Stimulated activated memory B cell treated with anti-CD40 and anti-IgM and Interleukin-4, amounts not matched to agents 10 μg/mL and 1 μg/mL and 100 μg/mL, for 72 hours (primary cell): ENCODE data around the gene TNS4.
A peak's percentile ranks its signal among the peaks of the same experiment; 100 is the strongest.

Source experiments
- ATAC-seq: fragments of 150-1000 bp; cut with Tn5 transposase; 2 replicates; pipeline ENCODE4 v1.10.0; 2021
- H3K27ac Mint-ChIP-seq: one replicate; pipeline ENCODE4 v1.8.0; 2022; ENCODE audit warnings: mild to moderate bottlenecking, mixed read lengths
- H3K27me3 Mint-ChIP-seq: one replicate; pipeline ENCODE4 v1.8.0; 2022; ENCODE audit warnings: mixed read lengths
- H3K36me3 Mint-ChIP-seq: one replicate; pipeline ENCODE4 v1.8.0; 2022; ENCODE audit warnings: mixed read lengths
- H3K4me1 Mint-ChIP-seq: one replicate; pipeline ENCODE4 v1.8.0; 2022; ENCODE audit warnings: mixed read lengths
- H3K4me3 Mint-ChIP-seq: one replicate; pipeline ENCODE4 v1.8.0; 2022; ENCODE audit warnings: mild to moderate bottlenecking, moderate library complexity, mixed read lengths
- H3K9me3 Mint-ChIP-seq: one replicate; pipeline ENCODE4 v1.8.0; 2022; ENCODE audit warnings: mixed read lengths

The TNS4 gene

GRCh38 chr17:40528692-40529417 is 27.4 kb upstream of the TNS4 start:
- H3K4me3 Mint-ChIP-seq, result no peak overlapping the region

GRCh38 chr17:40526668-40527067 is 25.2 kb upstream of the TNS4 start:
- peaks cover 20% of the 10 kb centered on the region for H3K36me3 Mint-ChIP-seq
- H3K27ac Mint-ChIP-seq, result no peak overlapping the region
- H3K9me3 Mint-ChIP-seq, result peaks cover 3% of the 10 kb centered on the region
- H3K4me1 Mint-ChIP-seq, result peaks cover 16% of the 10 kb centered on the region
- no peaks in the 10 kb centered on the region for H3K27me3 Mint-ChIP-seq
- no peak overlapping the region for H3K4me3 Mint-ChIP-seq
- ATAC-seq, result no peak

More at GRCh38 chr17:40528692-40529417, 27.4 kb upstream of the TNS4 start:
- ATAC-seq, result no peak
- no peak overlapping the region for H3K27ac Mint-ChIP-seq
- peaks cover 3% of the 10 kb centered on the region for H3K9me3 Mint-ChIP-seq
- H3K4me1 Mint-ChIP-seq, result peaks cover 37% of the 10 kb centered on the region
- H3K36me3 Mint-ChIP-seq, result peaks cover 15% of the 10 kb centered on the region
- H3K27me3 Mint-ChIP-seq, result no peaks in the 10 kb centered on the region

DNA sequence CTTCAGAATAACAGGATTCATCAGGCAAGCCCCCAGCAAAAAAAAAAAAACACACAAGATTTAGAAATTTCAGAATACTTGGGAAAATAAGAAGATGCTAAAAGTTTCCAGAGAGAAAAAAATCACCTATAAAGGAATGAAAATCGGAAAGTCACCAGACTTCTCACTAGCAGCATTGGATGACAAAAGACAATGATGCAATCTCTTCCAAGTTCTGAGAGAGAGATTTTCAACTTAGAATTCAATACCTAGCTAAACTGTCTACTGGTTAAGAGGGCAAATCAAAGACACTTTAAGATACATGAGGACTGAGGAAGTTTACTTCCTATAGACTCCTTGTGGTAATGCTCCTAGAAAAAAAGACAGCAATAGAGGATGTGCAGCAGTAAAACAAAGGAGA is 23.9 kb upstream of the TNS4 start:
- Mint-ChIP-seq H3K27ac (no peak overlapping the region), H3K36me3 (peaks cover 20% of the 10 kb centered on the region)
- no peak for ATAC-seq

DNA sequence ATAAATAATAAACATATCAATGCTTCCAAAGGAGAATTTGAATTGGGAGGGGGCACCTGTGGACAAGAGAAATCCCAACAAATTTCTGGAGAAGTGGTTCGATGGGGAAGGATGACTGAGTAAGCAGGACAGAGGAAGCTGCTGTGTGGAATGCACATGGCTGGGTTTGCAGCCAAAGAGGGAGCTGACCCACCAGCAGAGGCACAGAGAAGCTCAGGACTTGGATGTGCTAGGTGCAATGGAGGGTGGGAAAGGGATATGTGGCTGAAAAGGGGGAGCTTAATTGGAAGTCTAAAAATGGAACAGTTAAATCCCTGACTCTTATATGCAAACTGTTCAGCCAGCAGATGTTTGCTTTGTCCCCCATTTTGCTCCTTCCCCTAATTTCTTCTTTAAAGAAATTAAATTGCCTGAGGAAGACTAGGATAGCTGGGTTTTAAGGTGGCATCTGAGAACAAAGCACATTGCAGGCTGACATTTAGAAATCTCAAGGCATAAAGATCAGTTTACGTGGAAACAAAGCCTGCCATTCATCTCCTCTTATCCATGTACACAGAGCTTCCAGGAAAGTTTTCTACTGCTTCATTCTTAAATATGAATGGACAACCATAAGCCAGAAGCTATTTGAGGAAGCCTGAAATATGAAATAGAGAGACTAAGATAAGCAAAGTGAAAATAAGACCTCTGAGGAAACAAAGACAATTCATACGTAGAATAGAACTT is 23.0 kb upstream of the TNS4 start:
- H3K36me3 Mint-ChIP-seq, result peaks cover 20% of the 10 kb centered on the region

More for the DNA sequence above, 23.9 kb upstream of the TNS4 start:
- H3K4me3 Mint-ChIP-seq, result no peak overlapping the region
- peaks cover 2% of the 10 kb centered on the region for H3K4me1 Mint-ChIP-seq
- H3K9me3 Mint-ChIP-seq, result peaks cover 3% of the 10 kb centered on the region
- no peaks in the 10 kb centered on the region for H3K27me3 Mint-ChIP-seq

GRCh38 chr17:40522961-40523310 is 21.5 kb upstream of the TNS4 start:
- no peaks in the 10 kb centered on the region for H3K27me3 Mint-ChIP-seq
- no peak overlapping the region for H3K27ac Mint-ChIP-seq
- peaks cover 3% of the 10 kb centered on the region for H3K9me3 Mint-ChIP-seq
- H3K36me3 Mint-ChIP-seq, result peaks cover 20% of the 10 kb centered on the region
- ATAC-seq, result no peak
- peaks cover 14% of the 10 kb centered on the region for H3K4me1 Mint-ChIP-seq
- H3K4me3 Mint-ChIP-seq, result no peak overlapping the region

More for the DNA sequence above, 23.0 kb upstream of the TNS4 start:
- Mint-ChIP-seq H3K27me3 (no peaks in the 10 kb centered on the region), H3K4me1 (no peaks in the 10 kb centered on the region), H3K4me3 (no peak overlapping the region), H3K9me3 (peaks cover 3% of the 10 kb centered on the region), H3K27ac (no peak overlapping the region)
- no peak for ATAC-seq

DNA sequence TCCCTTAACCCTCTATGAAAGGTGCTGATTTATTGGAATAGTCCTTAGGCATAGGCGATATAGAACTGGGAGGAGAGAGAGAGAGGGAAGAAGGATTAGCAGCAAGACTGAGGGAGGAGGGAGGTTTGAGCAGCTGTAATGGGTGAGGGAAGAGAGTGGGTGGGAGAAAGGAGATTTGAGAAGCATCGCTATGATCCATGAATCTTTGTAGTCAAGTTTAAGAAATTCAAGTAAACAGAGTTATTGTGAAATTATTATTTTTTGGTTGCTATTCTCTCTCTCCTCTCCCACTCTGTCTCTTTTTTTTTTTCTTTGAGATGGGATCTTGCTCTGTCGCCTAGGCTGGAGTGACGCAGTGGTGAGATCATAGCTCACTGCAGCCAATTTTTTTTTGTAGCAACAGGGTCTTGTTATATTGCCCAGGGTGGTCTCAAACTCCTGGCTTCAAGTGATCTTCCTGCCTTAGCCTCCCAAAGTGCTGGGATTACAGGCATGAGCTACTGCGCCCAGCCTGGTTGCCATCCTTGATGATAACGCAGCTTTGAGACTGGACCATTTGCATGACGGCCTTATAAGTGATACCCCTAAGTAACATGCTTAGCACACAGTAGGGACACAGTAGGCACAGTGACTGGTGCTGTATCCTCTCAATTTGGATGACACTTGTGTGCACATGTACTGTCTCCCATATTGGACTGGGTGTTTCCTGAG is 21.0 kb upstream of the TNS4 start:
- H3K27ac Mint-ChIP-seq, result no peak overlapping the region
- peaks cover 20% of the 10 kb centered on the region for H3K36me3 Mint-ChIP-seq
- H3K4me3 Mint-ChIP-seq, result no peak overlapping the region
- H3K9me3 Mint-ChIP-seq, result peaks cover 3% of the 10 kb centered on the region
- no peaks in the 10 kb centered on the region for H3K27me3 Mint-ChIP-seq
- no peak for ATAC-seq
- H3K4me1 Mint-ChIP-seq, result peaks cover 18% of the 10 kb centered on the region

DNA sequence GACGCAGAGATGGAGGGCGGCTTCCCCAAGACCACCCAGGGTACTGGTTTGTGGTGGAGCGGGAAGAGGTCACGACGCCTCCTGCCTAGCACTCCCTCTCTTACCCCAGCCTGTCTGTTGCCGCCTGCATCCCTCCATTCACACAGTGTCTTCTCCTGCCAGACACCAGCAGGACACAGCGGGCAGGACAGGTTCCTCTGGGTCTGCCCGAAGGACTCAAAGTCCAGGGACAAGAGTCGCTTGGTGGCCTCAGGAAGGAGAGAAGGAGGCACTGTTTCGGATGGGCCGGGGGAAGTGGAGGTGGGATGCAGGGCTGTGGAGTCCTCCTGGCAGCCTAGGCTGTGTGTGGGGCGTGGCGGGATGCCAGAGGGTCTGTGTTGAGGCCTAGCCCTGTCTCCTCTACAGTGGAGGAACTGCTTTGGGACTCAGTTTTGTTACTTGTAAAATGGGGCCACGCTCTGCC is 19.6 kb upstream of the TNS4 start:
- Mint-ChIP-seq H3K27me3 (no peaks in the 10 kb centered on the region), H3K27ac (no peak overlapping the region), H3K9me3 (peaks cover 3% of the 10 kb centered on the region), H3K4me1 (peaks cover 32% of the 10 kb centered on the region), H3K36me3 (peaks cover 20% of the 10 kb centered on the region), H3K4me3 (no peak overlapping the region)
- ATAC-seq, result no peak

DNA sequence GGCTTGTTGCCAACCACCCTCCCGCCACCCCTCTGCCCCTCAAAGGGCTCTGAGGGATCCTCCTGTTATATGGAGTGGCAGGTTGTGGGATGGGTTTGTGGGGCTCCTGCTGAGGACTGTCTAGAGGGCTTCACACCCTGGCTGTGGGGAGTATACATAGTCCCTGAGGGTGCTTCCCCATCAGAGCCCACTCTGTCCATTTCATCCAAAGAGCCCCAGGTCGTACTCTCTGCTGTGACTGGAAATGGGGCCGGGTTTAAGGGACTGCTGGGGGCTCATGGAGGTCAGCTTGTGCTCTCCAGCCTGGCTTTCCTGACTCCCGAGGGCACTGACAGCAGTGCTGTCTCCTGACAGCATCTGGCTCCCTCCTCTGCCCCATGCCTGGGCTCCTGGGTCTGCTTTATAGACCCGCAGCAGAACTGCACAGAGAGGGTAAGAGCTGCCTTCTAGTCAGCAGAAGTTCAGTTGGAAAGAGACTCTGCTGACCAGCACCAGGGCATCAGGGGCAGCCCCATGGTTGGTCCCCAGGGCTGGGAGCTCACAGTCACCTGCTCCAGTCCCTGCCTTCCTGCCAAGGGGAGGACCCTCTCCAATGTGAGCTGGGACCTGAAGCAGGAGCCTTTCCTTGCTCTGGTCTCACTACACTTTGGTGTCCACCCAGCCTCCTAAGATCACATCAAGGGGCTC is 17.8 kb upstream of the TNS4 start:
- H3K27ac Mint-ChIP-seq, result no peak overlapping the region
- no peak overlapping the region for H3K4me3 Mint-ChIP-seq
- peaks cover 8% of the 10 kb centered on the region for H3K36me3 Mint-ChIP-seq
- no peak for ATAC-seq
- H3K9me3 Mint-ChIP-seq, result no peaks in the 10 kb centered on the region
- peaks cover 12% of the 10 kb centered on the region for H3K27me3 Mint-ChIP-seq
- H3K4me1 Mint-ChIP-seq, result peaks cover 50% of the 10 kb centered on the region

DNA sequence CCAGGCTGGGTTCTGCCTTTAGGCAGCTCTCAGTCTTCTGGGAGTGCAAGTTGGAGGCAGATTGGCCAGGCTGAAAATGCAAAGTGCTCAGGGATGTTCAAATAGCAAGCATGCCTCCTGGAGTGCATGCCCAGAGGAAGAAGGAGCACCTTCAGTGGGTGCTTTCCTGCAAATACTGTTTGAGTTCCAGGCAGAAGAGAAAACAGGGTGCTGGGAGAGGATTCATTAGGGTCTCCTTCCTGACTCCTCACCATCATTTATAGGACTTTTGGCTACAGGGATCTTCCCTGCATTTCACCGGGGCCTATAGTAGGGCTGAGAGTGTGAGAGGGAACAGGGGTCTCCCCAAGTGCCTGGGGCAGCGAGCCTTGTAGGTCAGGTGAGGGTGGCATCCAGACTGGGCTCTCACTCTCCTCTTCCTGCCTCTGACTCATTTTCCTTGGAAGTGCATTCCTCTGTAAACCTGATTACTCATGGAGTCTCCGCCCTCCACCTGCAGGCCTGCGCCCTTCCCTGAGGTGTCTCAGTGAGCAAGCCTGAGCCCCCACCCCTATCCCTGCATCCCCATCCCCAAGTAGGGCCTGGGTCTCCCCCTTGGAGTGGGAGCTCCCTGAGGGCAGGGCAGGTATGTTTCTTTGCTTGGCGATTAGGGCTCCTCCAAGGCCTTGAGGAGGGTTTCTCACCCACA is 17.1 kb upstream of the TNS4 start:
- peaks cover 5% of the 10 kb centered on the region for H3K36me3 Mint-ChIP-seq
- H3K27ac Mint-ChIP-seq, result no peak overlapping the region
- H3K9me3 Mint-ChIP-seq, result no peaks in the 10 kb centered on the region
- peaks cover 56% of the 10 kb centered on the region for H3K4me1 Mint-ChIP-seq
- no peak overlapping the region for H3K4me3 Mint-ChIP-seq
- no peak for ATAC-seq
- peaks cover 18% of the 10 kb centered on the region for H3K27me3 Mint-ChIP-seq

GRCh38 chr17:40517981-40518380 is 16.6 kb upstream of the TNS4 start:
- Mint-ChIP-seq H3K36me3 (no peaks in the 10 kb centered on the region), H3K27me3 (peaks cover 20% of the 10 kb centered on the region), H3K4me3 (no peak overlapping the region), H3K9me3 (no peaks in the 10 kb centered on the region), H3K4me1 (peaks cover 56% of the 10 kb centered on the region), H3K27ac (no peak overlapping the region)
- no peak for ATAC-seq

- Mint-ChIP-seq H3K9me3 (no peaks in the 10 kb centered on the region), H3K27me3 (peaks cover 20% of the 10 kb centered on the region), H3K27ac (no peak overlapping the region), H3K36me3 (no peaks in the 10 kb centered on the region), H3K4me1 (peaks cover 56% of the 10 kb centered on the region), H3K4me3 (no peak overlapping the region)
- no peak for ATAC-seq
These were observed 15.9 kb upstream of the TNS4 start for GRCh38 chr17:40517286-40517662.

DNA sequence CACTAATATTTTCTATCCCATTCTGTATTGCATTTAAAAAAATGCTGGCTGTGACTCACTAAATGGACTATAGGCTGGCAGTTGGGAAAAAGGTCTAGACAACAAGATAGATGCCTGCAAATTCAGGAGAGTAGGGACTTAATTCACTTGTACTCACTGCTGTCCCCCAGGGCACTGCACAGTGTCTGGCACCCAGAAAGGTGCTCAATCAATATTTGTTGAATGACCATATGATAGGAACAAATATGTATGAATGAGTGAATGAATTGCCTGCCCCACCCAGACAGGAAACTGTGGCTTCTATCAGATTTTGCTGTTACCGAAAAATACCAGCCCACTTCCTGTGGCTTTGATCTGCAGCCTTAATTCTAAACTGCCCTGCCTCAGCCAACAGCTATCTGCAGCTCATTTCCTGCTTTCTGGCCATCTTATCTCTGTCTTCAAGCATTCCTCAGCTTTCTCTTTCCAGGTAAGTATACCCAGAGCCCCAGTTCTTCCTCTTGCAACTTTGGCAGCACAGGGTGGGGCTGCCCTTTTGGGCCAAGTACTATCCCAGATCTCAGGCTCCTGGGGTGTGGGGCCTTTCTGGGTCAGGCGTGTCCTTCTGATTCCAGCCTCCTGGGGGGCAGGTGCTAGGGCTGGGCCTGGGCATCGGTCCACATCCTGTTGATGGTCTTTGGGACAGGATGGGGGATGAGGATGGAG is 15.3 kb upstream of the TNS4 start:
- no peak overlapping the region for H3K27ac Mint-ChIP-seq
- peak; percentile 89 for ATAC-seq
- H3K36me3 Mint-ChIP-seq, result no peaks in the 10 kb centered on the region
- peaks cover 56% of the 10 kb centered on the region for H3K4me1 Mint-ChIP-seq
- peaks cover 20% of the 10 kb centered on the region for H3K27me3 Mint-ChIP-seq
- H3K4me3 Mint-ChIP-seq, result peak overlapping the region; percentile 14
- H3K9me3 Mint-ChIP-seq, result no peaks in the 10 kb centered on the region

DNA sequence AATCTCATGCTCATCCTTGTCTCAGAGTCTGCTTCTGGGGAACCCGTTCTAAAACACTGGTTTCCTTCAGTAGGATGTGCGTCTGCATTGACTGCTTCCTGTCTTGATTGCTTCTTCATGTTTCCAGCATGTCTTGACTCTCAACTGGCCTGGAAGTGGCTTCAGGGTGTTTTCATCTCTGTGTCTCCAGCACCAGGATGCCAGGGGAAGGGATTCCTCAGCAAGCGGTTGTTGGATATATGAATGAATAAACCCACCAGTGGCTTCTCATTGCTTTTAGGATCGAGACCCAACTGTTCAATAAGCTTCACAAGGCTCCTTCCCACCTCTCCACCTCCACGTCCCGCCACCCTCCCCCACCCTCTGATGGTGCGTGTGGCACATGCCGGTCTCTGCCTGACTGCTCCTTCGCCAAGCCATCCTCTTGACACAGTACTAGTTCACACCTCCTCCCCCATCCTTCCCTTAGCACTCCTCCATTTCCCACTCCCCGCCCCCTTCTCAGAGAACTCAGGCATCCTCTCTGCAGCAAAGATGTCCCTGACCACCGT is 14.1 kb upstream of the TNS4 start:
- Mint-ChIP-seq H3K27ac (no peak overlapping the region), H3K9me3 (no peaks in the 10 kb centered on the region), H3K4me3 (no peak overlapping the region), H3K4me1 (peaks cover 56% of the 10 kb centered on the region), H3K36me3 (no peaks in the 10 kb centered on the region), H3K27me3 (peaks cover 20% of the 10 kb centered on the region)
- ATAC-seq, result no peak

GRCh38 chr17:40515011-40515410 is 13.6 kb upstream of the TNS4 start:
- no peaks in the 10 kb centered on the region for H3K36me3 Mint-ChIP-seq
- H3K9me3 Mint-ChIP-seq, result no peaks in the 10 kb centered on the region
- H3K27ac Mint-ChIP-seq, result no peak overlapping the region
- H3K4me3 Mint-ChIP-seq, result no peak overlapping the region
- peaks cover 56% of the 10 kb centered on the region for H3K4me1 Mint-ChIP-seq
- ATAC-seq, result no peak
- peaks cover 20% of the 10 kb centered on the region for H3K27me3 Mint-ChIP-seq
